GM19324 (cell line): Measurements from ENCODE around the gene UBR7.
"Not testable (repeated sequence)": the region's sequence is repeated elsewhere in the genome, so short reads cannot be mapped to it uniquely, and the experiment has no call there.

Source experiments
- ATAC-seq: cut with Tn5 transposase; IDR thresholded peaks from one replicate; pipeline ENCODE4 v1.9.1; 2021; ENCODE audit warnings: mild to moderate bottlenecking, moderate library complexity; ENCODE audit not compliant: unreplicated experiment, low FRiP score

The UBR7 gene, protein sequence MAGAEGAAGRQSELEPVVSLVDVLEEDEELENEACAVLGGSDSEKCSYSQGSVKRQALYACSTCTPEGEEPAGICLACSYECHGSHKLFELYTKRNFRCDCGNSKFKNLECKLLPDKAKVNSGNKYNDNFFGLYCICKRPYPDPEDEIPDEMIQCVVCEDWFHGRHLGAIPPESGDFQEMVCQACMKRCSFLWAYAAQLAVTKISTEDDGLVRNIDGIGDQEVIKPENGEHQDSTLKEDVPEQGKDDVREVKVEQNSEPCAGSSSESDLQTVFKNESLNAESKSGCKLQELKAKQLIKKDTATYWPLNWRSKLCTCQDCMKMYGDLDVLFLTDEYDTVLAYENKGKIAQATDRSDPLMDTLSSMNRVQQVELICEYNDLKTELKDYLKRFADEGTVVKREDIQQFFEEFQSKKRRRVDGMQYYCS

GRCh38 chr14:93206793-93207467, at the start of gene UBR7, which contains the start of gene GON7:
Gene UBR7 (plus strand): TSS chr14:93207256. CDS start chr14:93207292, 36 bp downstream.
Gene GON7 (minus strand): TSS chr14:93207065. CDS start chr14:93207037, 28 bp downstream.
- ATAC-seq, result peak; percentile 91

DNA sequence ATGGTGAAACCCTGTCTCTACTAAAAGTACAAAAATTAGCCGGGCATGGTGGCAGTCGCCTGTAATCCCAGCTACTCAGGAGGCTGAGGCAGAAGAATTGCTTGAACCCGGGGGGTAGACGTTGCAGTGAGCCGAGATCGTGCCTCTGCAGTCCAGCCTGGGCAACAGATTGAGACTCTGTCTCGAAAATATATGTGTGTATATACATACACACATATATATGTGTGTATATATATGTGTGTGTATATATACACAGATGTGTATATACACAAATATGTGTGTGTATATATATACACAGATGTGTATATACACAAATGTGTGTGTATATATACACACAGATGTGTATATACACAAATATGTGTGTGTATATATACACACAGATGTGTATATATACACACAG, 48.7 kb upstream of the UBR7 start:
- ATAC-seq, result not testable (repeated sequence)

GRCh38 chr14:93159625-93160352, 47.3 kb upstream of the UBR7 start:
- not testable (repeated sequence) for ATAC-seq

DNA sequence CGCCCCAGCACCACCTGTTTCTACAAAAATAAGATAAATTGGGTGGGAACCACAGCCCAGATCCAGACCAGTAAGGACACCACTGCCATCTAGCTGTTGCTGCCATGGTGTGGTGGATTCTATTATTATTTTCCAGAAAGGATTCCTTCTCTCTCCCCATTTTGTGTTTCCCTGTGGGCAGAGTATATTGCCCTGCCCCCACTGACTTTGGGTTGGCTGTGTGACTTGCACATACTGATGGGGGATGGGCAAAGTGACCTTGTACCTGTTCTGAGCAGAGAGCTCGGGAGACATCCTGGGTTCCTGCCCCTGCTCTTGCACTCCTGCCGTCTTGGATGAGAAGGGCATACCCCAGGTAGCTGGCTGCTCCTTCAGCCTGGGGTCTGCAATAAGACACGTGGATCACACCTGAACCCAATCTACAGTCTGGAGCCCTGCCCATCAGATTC, 46.7 kb upstream of the UBR7 start:
- no peak for ATAC-seq

DNA sequence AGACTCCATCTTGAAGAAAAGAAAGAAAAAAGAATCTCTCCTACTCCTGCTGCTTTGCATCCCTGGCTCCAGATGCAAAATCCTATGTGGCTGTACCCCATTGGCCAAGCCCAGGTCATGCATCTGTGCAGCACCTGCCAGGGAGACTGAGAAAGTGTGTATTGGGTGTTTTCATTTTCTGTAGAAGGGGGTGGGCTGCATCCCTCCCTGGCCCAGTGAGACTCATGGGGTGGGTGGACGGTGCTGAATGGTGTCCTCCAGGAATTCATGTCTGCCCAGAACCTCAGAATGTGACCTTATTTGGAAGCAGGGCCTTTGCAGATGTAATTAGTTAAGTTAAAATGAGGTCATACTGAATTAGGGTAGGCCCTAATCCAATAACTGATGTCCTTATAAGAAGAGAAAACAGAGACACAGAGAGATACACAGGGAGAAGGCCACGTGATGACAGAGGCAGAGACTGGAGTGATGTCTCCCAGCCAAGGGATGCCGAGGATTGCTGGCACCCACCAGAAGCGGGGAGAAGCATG, 45.6 kb upstream of the UBR7 start:
- no peak for ATAC-seq

- ATAC-seq, result no peak
These were observed 43.5 kb upstream of the UBR7 start for GRCh38 chr14:93163564-93163963.

DNA sequence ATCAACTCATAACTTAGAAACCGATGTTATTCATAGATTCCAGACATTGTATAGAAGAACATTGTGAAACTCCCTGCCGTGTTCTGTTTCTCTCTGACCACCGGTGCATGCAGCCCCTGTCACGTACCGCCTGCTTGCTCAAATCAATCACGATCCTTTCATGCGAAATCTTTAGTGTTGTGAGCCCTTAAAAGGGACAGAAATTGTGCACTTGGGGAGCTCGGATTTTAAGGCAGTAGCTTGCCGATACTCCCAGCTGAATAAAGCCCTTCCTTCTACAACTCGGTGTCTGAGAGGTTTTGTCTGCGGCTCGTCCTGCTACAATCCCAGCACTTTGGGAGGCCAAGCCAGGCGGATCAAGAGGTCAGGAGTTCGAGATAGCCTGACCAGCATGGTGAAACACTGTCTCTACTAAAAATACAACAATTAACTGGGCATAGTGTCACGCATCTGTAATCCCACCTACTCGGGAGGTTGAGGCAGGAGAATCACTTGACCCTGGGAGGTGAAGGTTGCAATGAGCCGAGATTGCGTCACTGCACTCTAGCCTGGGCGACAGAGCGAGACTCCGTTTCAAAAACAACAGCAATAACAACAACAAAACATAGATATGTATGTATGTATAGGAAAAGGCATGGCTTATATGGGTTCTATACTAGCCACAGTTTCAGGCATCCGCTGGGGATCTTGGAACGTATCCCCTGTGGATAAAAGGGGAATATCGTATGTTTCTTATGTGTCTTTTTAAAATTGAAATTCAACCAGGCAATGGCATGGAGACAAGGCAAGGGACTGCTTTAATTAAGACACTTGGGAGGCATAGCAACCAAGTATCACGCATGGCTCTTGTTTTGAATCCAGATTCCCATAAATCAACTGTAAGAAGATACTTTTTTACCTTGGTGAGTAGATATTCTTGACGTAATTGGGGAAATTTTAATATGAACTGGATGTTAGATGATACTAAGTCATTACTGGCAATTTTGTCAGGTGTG, 41.5 kb upstream of the UBR7 start:
- ATAC-seq, result not testable (repeated sequence)

DNA sequence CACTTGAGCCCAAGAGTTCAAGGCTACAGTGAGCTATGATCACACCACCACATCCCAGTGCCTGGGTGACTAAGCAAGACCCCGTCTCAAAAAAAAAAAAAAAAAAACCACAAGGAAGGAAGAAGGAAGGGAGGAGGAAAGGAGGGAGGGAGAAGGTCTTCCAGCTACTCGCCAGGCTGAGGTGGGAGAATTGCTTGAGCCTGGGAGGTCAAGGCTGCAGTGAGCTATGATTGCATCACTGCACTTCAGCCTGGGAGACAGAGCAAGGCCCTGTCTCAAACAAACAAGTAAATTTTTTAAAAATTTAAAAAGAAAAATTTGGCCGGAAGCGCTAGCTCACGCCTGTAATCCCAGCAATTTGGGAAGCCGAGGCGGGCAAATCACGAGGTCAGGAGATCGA, 38.4 kb upstream of the UBR7 start:
- not testable (repeated sequence) for ATAC-seq

GRCh38 chr14:93169619-93170018, 37.4 kb upstream of the UBR7 start:
- not testable (repeated sequence) for ATAC-seq

GRCh38 chr14:93170141-93170540, 36.9 kb upstream of the UBR7 start:
- ATAC-seq, result not testable (repeated sequence)

- ATAC-seq, result no peak
These were observed 35.7 kb upstream of the UBR7 start for GRCh38 chr14:93171376-93171775.

- no peak for ATAC-seq
These were observed 33.1 kb upstream of the UBR7 start for GRCh38 chr14:93173943-93174395.

DNA sequence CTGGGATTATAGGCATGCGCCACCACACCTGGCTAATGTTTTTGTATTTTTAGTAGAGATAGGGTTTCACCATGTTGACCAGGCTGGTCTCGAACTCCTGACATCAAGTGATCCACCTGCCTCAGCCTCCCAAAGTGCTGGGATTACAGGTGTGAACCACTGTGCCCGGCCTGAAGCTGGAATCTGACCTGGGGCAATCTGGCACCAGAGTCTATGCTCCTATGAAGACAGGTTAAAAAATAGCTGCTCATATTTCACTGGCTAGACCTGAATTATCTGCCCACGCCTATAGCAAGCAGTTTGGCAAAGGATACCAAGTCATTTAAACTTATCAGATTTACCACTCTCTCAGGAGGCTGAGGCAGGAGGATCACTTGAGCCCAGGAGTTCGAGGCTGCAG, 32.3 kb upstream of the UBR7 start:
- ATAC-seq, result not testable (repeated sequence)

DNA sequence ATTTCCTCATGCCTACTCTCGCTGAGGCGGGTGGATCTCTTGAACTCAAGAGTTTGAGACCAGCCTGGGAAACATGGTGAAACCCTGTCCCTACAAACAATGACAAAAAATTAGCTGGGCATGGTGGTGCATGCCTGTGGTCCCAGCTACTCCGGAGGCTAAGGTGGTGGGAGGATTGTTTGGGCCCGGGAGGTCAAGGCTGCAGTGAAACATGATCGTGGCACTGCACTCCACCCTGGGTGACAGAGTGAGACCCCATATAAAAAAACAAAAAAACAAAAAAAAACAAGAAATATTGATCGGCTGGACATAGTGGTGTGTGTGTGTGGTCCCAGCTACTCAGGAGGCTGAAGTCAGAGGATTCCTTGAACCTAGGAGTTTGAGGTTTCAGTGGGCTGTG, 31.6 kb upstream of the UBR7 start:
- ATAC-seq, result no peak

DNA sequence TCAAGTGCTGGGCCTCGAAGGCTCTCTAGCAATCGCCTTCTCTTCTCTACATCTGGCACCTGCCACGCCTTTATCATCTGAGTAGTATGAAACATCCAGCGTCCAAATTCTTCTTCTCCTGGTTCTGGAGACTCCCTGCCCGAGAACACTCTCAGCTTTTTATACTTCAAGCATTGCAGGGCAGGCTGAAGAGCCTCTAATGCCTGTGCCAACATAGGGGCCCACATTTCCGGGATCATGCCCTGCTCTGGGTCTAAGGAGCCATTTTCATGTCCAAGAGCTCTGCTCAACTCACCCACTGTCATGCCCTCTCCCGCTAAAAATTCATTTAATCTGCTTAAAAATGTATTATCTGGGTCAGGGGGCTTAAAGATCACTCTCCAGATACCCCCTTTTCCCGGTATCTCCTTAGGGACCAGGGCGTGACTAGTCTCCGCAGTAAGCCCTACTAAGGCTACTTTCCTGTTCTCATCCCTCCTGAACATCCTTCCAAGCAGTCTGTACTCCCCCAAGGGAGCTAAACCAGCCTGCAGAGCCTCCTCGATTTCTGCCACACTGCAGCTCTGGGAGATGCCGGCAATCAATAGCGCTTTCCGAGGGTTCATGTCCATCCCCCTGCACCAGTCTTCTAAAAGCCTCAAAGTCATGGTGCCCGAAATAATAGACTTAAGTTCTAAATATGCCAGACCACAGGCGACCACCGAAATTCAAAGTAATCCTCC, 23.3 kb upstream of the UBR7 start:
- ATAC-seq, result no peak

DNA sequence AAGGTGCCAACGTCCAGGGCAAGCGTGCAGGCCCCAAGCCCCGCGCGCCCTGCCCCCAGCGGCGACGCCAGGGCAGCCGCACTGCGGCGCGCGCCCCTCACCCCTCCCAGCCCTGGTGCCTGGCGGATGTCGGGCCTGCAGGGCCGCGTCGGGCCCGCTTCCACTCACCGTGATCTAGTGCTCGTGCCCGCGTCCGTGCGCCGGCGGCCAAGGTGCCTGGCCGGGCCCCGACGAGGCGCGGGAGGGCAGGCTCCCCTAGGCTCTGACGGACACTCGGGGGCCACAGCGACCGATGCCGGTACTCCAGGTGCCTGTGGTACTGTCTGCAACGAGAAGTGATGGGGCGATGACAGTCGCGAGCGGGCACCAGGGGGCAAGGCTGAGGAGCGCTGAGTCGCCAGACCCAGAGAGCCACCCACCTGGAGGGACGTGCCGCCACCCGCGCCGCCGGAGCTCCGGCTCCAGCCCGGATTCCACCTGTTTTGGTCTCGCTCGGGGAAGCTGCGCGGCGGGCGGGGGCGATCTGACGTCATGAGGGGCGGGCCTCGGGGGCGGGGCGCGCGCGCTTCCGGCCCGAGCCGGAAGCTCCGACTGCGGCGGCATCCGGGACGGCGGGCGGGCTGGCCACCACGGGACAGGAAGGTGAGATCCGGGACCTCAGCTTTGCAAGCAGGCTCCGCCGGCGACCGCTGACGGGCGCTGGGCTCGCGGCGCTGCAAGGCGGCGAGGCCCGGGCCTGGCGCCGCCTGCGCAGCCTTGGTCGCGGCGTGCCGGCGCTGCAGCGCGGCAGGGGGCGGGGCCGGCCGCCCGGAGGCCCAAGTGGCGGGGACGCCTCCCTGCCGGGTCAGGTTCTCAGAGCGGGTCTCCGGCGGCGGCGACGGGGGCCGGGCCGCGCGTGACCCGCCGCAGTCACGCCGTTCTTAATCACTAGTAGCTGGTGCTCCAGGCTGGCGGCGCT, 22.4 kb upstream of the UBR7 start, which contains the start of the genes LYSET and MOAP1:
TSS of gene LYSET (plus strand) at position 927 of the 958 bp plus-strand sequence. CDS start 89 bp downstream, outside the sequence.
TSS of gene MOAP1 (minus strand) at position 507 of the 958 bp plus-strand sequence. CDS start 655 bp downstream, outside the sequence.
- peak; percentile 90 for ATAC-seq

GRCh38 chr14:93185349-93185720, 21.7 kb upstream of the UBR7 start:
- no peak for ATAC-seq
